ENCODE results near the gene PPARD. TPM values are rescaled to one million over a fixed set of nuclear protein-coding genes. Genes with fewer than 3 reads are reported as not detected.

Gene PPARD
- polyA plus RNA-seq, 3 donors, result 1.2 to 22.0 (median 2.4) TPM

DNA sequence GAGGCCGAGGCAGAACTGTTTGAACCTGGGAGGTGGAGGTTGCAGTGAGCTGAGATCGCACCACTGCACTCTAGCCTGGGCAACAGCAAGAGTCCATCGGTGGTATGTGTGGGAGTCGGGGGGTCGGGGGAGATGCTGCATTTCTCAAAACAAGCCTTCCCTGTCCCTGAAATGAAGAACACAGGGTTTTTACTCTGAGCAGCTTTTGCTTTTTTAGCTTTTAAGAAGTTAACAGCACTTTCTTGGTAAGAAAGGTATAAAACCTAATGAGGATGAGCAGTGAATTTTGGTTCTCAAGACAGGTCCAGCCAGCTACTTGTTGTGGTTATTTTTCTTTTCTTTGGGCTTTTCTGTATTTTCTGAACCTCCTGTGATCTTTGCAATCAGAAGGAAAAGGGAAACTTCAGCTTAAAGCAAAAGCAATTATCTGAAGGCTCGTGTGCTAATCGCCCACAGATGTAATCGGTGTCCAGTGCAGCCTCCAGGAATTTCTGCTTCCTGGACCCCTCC, 129.5 kb downstream of the PPARD start:
- Mint-ChIP-seq H3K9me3 (peaks cover 0 to 7% (median 0%) of the 10 kb centered on the region in 7 donors), H3K27ac (peak overlapping the region in 2 of 7 donors; percentile 26 to 41), H3K4me3 (no peak overlapping the region), H3K36me3 (peaks cover 42 to 53% of the 10 kb centered on the region in 2 donors), H3K27me3 (ENCODE audit: low read depth in 3 of 3) (peaks cover 0 to 8% (median 5%) of the 10 kb centered on the region in 3 donors), H3K4me1 (peaks cover 37% of the 10 kb centered on the region)
- Histone ChIP-seq H3K79me2 (ENCODE audit: insufficient read depth, low read length) (peaks cover 29% of the 10 kb centered on the region), H3K4me2 (replicated peaks; ENCODE audit: extremely low read depth, low read length, poor library complexity, severe bottlenecking) (no peak overlapping the region), H3K27ac (ENCODE audit: low read depth in 1 of 2, low read length in 2 of 2) (no peak overlapping the region), H3K36me3 (replicated peaks in 1 of 2; ENCODE audit: control insufficient read depth in 1 of 2, insufficient read depth in 2 of 2, low read length in 2 of 2) (peaks cover 34 to 49% of the 10 kb centered on the region in 2 donors), H3K9me3 (replicated peaks in 1 of 2; ENCODE audit: control insufficient read depth in 1 of 2, insufficient read depth in 1 of 2, low read length in 2 of 2) (no peaks in the 10 kb centered on the region), H3K9ac (ENCODE audit: insufficient read depth, low read length, poor library complexity, severe bottlenecking) (no peak overlapping the region), H4K20me1 (ENCODE audit: insufficient read depth, low read length) (peaks cover 51% of the 10 kb centered on the region), H3K27me3 (ENCODE audit: control insufficient read depth in 2 of 2, insufficient read depth in 2 of 2, low read length in 2 of 2) (no peaks in the 10 kb centered on the region), H2AFZ (ENCODE audit: insufficient read depth, low read depth, low read length, poor library complexity, severe bottlenecking) (no peak overlapping the region), H3K4me1 (ENCODE audit: control insufficient read depth in 1 of 2, insufficient read depth in 2 of 2, low read length in 2 of 2) (peaks cover 23 to 30% of the 10 kb centered on the region in 2 donors), H3K4me3 (replicated peaks in 1 of 3; ENCODE audit: low read depth in 2 of 3, low read length in 3 of 3) (no peak overlapping the region)
- DNase-seq, result no peak
- intact Hi-C loops (cut with micrococcal nuclease), result no loop called here
- TF ChIP-seq, protein P1, sequence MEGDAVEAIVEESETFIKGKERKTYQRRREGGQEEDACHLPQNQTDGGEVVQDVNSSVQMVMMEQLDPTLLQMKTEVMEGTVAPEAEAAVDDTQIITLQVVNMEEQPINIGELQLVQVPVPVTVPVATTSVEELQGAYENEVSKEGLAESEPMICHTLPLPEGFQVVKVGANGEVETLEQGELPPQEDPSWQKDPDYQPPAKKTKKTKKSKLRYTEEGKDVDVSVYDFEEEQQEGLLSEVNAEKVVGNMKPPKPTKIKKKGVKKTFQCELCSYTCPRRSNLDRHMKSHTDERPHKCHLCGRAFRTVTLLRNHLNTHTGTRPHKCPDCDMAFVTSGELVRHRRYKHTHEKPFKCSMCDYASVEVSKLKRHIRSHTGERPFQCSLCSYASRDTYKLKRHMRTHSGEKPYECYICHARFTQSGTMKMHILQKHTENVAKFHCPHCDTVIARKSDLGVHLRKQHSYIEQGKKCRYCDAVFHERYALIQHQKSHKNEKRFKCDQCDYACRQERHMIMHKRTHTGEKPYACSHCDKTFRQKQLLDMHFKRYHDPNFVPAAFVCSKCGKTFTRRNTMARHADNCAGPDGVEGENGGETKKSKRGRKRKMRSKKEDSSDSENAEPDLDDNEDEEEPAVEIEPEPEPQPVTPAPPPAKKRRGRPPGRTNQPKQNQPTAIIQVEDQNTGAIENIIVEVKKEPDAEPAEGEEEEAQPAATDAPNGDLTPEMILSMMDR (IDR thresholded peaks at IDR 0.05), result no peak
- WGBS (ENCODE audit: insufficient coverage), result 80% methylated on average over 8 of the region's 8 CpGs

DNA sequence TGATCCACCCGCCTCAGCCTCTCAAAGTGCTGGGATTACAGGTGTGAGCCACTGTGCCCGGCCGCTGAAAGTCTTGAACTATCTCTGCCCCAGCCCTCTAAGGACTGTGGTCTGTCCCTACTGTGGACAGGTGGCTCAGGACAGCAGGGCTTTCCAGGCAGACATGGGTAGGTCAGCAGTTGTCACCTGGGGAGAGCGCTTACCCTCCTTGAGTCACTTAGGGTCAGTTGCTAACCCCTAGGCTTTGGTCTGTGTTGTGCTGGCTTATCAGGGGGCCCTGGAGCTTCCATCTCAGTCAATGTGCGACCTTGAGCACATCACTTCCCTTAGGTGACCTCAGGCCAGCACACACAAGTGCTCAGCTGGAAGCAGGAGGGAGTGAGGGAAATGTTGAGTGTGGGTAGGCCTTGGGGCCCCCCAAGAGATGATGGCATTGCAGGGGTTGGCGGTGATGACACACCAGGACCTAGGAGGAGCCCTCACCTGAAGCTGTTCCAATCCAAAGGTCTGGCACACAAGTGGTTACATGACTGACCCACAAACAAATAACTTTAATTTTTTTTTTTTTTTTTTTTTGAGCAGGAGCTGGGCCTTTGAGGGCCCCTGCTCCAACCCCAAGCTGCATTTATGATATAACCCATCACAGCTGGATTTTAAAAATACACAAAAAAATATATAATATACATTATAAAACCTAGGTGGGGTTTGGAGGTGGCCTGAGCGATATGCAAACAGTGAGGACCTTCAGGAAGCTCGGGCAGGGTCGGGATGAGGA, 130.9 kb downstream of the PPARD start:
- Histone ChIP-seq H3K4me2 (replicated peaks; ENCODE audit: extremely low read depth, low read length, poor library complexity, severe bottlenecking) (no peak overlapping the region), H4K20me1 (ENCODE audit: insufficient read depth, low read length) (peaks cover 51% of the 10 kb centered on the region), H3K27ac (ENCODE audit: low read depth in 1 of 2, low read length in 2 of 2) (no peak overlapping the region), H3K9me3 (replicated peaks in 1 of 2; ENCODE audit: control insufficient read depth in 1 of 2, insufficient read depth in 1 of 2, low read length in 2 of 2) (no peaks in the 10 kb centered on the region), H3K36me3 (replicated peaks in 1 of 2; ENCODE audit: control insufficient read depth in 1 of 2, insufficient read depth in 2 of 2, low read length in 2 of 2) (peaks cover 34 to 49% of the 10 kb centered on the region in 2 donors), H3K79me2 (ENCODE audit: insufficient read depth, low read length) (peaks cover 28% of the 10 kb centered on the region), H3K4me3 (replicated peaks in 1 of 3; ENCODE audit: low read depth in 2 of 3, low read length in 3 of 3) (no peak overlapping the region), H3K9ac (ENCODE audit: insufficient read depth, low read length, poor library complexity, severe bottlenecking) (no peak overlapping the region), H2AFZ (ENCODE audit: insufficient read depth, low read depth, low read length, poor library complexity, severe bottlenecking) (no peak overlapping the region), H3K27me3 (ENCODE audit: control insufficient read depth in 2 of 2, insufficient read depth in 2 of 2, low read length in 2 of 2) (no peaks in the 10 kb centered on the region), H3K4me1 (ENCODE audit: control insufficient read depth in 1 of 2, insufficient read depth in 2 of 2, low read length in 2 of 2) (peaks cover 16 to 23% of the 10 kb centered on the region in 2 donors)
- Mint-ChIP-seq H3K36me3 (peaks cover 41 to 53% of the 10 kb centered on the region in 2 donors), H3K4me3 (no peak overlapping the region), H3K9me3 (peaks cover 0 to 5% (median 0%) of the 10 kb centered on the region in 7 donors), H3K4me1 (peaks cover 29% of the 10 kb centered on the region), H3K27me3 (ENCODE audit: low read depth in 3 of 3) (peaks cover 0 to 6% (median 5%) of the 10 kb centered on the region in 3 donors), H3K27ac (peak overlapping the region in 2 of 7 donors; percentile 46 to 67)
- no peak for DNase-seq
- WGBS (ENCODE audit: insufficient coverage), result 97% methylated on average over 3 of the region's 9 CpGs
- intact Hi-C loops (cut with micrococcal nuclease), result no loop called here
- TF ChIP-seq, protein P1 (IDR thresholded peaks at IDR 0.05), result no peak
